GM18867 (cell line): Measurements from ENCODE around the gene PADI2.
A peak's percentile ranks its signal among the peaks of the same experiment; 100 is the strongest.

Source experiments
- ATAC-seq: cut with Tn5 transposase; IDR thresholded peaks from one replicate; pipeline ENCODE4 v1.9.1; 2021; ENCODE audit warnings: mild to moderate bottlenecking, moderate library complexity; ENCODE audit not compliant: unreplicated experiment

The PADI2 gene

DNA sequence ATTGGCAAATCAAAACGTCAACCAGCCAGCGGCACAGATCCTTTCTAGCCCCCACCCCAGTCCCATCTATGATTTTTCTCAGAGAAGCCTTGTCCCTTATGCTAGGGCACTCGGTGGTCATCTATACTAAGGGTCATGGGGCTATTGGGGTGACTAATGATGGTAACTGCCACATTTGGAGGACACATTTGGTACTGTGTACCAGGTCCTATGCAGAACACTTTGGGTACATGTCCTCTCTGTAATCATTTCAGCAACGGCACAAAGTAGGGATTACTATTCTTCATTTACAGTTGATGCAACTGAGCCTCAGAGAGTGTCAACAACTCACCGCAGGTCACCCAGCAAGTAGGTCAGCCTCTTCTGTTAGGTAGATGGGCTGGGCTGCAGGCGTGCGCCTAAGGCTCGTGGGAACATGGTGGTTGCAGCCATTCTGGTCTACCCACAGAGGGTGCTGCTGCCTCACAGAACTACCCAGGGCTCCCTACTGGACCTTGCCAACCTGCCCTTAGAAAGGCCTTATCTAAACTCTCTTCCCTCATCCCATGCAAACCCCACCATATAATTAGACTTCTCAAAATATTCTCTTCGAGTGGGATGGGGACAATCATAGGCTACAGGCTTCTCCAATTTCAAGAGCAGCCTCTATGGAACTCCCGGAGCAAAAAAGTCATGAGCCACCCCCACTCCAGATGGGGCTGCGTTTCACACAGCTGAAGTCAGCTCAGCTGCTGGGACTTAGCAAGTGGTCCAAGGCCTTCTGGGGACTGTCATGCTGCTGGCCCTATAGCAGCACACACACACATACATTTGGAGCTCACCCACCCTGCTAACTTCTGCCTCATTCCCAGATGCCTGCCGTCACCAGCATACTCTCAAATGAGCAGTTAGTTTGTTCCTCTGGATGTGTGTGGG lies 59.6 kb downstream of the PADI2 start:
- peak; percentile 58 for ATAC-seq

- no peak for ATAC-seq
Measured at GRCh38 chr1:17056551-17056950, 62.7 kb downstream of the PADI2 start.

DNA sequence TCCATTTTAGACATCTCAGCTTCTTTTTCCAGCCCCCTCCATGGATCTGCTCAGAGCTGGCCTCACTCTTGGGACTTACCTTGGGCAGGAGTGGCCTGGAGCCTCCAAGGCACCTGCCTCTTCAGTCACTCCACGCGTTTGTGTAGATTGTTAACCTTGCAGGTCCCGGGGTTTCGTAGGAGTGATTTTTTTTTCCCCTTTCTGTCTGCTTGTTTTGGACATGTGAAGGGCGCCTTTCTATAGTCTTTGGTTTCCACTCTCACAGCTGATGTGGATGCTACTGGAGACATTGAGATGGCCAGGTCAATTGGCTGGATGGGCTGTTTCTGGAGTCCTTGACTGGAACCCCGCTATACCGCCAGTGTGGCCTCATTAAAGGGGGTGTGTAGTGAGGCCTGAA lies 63.5 kb downstream of the PADI2 start:
- ATAC-seq = no peak

- peak; percentile 94 for ATAC-seq
Measured at GRCh38 chr1:17053685-17054410, 65.4 kb downstream of the PADI2 start, which contains the start of gene SDHB. TSS of gene SDHB (minus strand) at chr1:17054032. CDS start at chr1:17054019, 13 bp downstream.

GRCh38 chr1:17053086-17053684 lies 66.1 kb downstream of the PADI2 start:
- no peak for ATAC-seq

- ATAC-seq = no peak
Measured at GRCh38 chr1:17052641-17053040, 66.6 kb downstream of the PADI2 start.

- ATAC-seq = no peak
Measured at GRCh38 chr1:17052038-17052437, 67.2 kb downstream of the PADI2 start.

- no peak for ATAC-seq
Measured at GRCh38 chr1:17047924-17048323, 71.3 kb downstream of the PADI2 start.

DNA sequence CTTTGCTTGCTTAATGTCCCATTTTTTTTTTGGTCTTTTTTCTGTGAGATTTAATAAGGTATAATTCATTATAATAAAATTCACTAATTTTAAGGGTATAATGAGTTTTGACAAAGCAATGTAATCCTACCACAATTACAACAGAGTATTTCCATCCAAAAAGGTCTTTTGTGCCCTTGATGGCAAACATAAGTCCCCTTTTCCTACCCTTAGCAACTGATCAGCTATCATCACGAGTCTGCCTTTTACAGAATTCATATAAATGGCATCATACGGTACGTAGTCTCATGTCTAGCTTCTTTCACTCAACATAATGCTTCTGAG lies 73.0 kb downstream of the PADI2 start:
- ATAC-seq = no peak

DNA sequence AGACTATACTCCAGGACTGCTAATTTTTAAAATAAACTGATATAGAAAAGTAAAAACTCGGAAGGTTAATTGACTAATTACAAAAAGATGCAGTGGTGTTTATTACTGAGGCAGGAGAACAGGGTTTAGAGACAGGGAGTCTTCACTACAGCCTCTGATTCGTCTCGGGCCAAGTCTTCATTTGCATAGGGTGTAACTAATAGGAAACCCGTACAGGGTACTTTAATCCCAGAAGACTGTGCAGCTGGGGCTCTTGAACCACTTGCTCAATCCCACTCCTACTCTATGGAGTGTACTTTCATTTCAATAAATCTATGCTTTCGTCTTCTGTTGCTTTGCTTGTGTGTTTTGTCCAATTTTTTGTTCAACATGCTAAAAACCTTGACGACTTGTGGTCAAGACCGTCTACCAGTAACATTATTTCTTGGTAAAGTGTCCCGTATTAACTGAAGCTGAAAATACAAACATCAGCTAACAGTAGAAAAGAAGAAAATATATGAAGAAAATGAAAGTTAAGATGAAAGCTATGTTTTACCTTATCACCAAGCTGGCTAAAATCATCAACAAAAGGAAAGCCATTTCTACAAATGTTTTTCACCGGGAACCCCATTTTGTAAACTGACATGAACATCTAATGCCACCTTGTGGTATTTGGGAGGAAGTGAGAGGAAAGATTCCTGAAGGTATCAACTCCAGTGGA lies 73.5 kb downstream of the PADI2 start:
- no peak for ATAC-seq

DNA sequence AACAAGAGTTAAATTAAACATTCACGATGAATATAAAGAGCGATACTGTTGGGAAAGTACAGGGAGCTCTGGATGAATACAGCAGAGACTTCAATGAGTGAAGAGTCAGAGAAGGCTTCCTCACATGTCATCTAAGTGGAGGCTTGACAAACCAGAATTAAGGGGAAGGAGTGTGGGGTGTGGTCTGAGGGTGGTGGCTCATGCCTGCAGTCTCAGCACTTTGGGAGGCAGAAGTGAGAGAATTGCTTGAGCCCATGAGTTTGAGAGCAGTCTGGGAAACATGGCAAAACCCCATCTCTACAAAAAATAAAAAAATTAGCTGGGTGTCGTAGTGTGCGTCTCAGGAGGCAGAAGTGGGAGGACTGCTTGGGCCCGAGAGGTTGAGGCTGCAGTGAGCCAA lies 74.1 kb downstream of the PADI2 start:
- ATAC-seq = no peak

DNA sequence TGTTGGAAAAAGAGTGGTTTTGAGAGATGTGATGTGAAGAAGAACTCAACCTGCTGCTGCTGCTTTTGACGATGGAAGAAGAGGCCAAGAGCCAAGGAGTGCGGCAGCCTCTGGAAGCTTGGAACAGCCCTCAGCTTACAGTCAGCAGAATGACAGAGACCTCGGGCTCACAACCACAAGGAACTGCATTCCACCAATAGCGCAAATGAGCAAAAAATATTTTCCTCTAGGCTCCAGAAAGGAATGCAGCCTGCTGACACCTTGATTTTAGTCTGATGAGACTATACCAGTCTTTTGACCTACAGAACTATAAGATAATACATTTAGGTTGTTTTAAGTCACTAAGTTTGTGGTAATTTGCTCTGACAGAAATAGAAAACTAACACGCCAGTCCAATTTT lies 75.6 kb downstream of the PADI2 start:
- no peak for ATAC-seq

GRCh38 chr1:17040135-17040534 lies 79.1 kb downstream of the PADI2 start:
- ATAC-seq = no peak

- no peak for ATAC-seq
Measured at GRCh38 chr1:17039522-17039921, 79.7 kb downstream of the PADI2 start.

DNA sequence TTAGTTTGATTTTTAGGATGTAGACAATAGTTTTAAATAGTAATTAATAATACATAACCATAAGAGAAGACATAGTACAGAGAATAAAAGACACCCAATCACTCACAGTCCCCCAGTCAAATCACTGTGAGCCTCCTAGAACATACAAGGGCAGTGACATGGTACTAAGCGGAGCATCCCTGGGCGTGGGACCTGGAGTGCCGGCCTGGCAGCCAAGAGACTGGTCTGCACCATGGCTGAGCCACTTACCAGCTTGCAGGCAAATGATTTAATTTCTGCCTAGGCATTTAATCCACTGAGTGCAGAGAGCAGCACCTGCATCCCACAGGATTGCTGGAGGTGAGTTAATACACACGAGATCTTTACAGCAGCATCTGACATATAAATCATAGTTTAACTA lies 85.8 kb downstream of the PADI2 start:
- no peak for ATAC-seq

DNA sequence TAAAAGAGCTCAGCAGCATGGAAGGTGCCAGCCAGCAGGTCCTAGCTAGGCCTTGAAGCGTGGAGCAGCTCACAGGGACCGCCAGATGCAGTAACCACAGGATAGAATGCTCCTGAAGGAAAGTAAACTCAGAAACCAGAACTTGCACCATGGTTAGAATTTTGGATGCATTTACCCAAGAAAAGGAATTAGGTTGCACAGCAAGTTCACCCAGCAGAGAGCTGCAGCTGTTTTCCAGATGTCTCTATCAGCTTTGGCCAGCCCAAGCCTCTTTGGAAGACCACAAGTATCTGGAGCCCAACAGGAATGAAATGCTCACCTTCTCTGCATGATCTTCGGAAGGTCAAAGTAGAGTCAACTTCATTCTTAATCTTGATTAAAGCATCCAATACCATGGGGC lies 86.5 kb downstream of the PADI2 start:
- no peak for ATAC-seq

DNA sequence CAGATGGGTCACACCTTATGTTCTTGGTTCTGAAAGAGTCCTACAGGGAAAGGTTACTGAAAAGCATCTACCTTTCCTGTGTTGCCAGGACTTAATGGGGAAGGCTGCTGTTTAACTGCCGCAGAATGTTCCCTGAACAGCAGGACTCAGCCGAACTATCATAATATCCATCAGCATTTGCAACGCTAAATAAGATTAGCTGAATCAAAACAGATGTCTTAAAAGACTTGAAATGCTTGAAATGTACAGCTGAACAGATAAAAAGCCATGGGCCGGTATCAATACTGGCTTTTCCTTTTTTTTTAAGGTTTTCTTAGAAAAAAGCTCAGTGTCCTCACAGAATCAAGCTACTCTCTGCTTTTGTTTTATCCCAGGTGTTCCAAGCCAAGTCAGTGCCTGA lies 87.8 kb downstream of the PADI2 start:
- no peak for ATAC-seq

GRCh38 chr1:17030206-17030605 lies 89.0 kb downstream of the PADI2 start:
- no peak for ATAC-seq

DNA sequence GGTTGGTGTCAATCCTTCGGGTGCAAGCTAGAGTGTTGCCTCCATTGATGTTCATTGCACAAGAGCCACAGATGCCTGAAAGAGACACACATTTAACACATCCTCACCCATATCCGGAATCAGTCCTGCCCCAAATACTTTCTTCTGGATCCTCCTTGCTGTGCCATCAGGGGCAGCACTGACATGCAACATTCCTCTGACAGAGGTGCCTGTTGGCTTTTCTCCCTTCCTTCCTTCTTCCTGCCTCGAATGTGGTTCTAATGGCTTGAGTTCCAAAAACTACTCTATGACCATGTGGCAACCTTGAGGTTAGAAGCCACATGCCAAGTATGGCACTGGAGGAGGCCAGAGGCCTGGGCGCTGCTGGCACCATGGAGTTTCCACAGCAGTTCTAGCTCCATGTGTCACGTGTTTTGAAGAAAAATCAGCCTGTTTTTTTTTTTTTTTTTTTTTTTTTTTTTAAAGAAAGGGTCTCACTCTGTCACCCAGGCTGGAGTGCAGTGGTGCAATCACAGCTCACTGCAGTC lies 90.5 kb downstream of the PADI2 start:
- no peak for ATAC-seq

DNA sequence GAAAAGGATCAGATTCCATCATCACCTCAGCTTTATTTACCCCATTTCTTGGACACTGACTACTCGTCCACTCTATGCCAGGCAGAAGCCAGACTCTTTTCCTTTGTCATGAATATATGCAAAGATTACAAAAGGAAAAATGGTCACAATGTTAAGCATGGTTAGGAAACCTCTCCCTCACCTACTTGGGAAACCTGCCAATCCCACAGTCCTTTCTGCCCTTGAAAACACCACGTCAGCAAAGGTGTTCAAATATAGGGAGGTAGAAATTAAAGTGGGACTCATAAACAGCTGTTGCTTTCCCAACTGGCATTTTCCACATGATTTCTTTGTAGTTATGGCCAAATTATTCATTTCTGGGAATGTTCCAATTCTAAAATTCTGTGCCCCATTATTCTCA lies 91.4 kb downstream of the PADI2 start:
- no peak for ATAC-seq

- no peak for ATAC-seq
Measured at GRCh38 chr1:17027403-17027802, 91.8 kb downstream of the PADI2 start.
